Measurements from ENCODE around the gene CCL17. TPM values are rescaled to one million over a fixed set of nuclear protein-coding genes. Genes with fewer than 3 reads are reported as not detected.

CCL17 gene
- total and polyA plus RNA-seq, 2 of the 4 experiments (the other 2 are of a cell fraction), result not detected

- no peak overlapping the region for H4K5ac ChIP-seq (ENCODE audit: low read depth, low read length)
- ATAC-seq (ENCODE audit: low read depth) (no peak), DNase-seq (no peak)
- intact Hi-C loops (cut with micrococcal nuclease), result no loop called here
- no peak overlapping the region for H3K4me3 ChIP-seq (ENCODE audit: insufficient read depth, low read depth, low read length)
- BruUV-seq (replicated peaks), result no TSS peak
- H4K91ac ChIP-seq (ENCODE audit: insufficient read depth, low read depth, low read length), result no peak overlapping the region
- peaks cover 7% of the 10 kb centered on the region; the same call in 1 of the 2 replicates for H3K4me1 ChIP-seq (ENCODE audit: control insufficient read depth, insufficient read depth, low read length)
- no peak overlapping the region for H4K8ac ChIP-seq (ENCODE audit: low read depth in 2 of 2, low read length in 2 of 2)
- H3K4ac ChIP-seq (ENCODE audit: low read depth, low read length), result no peak overlapping the region
- no peaks in the 10 kb centered on the region for H3K36me3 ChIP-seq (ENCODE audit: control insufficient read depth, insufficient read depth, low read length)
- H2BK5ac ChIP-seq (ENCODE audit: low read depth, low read length, poor library complexity, severe bottlenecking), result no peak overlapping the region
- H3K27me3 ChIP-seq (ENCODE audit: control insufficient read depth, insufficient read depth, low read length), result peaks cover 7% of the 10 kb centered on the region
- H4K20me1 ChIP-seq (ENCODE audit: insufficient read depth, low read length), result no peaks in the 10 kb centered on the region
- H3K14ac ChIP-seq (replicated peaks; ENCODE audit: low read depth, low read length), result no peak overlapping the region
- no peaks in the 10 kb centered on the region for H3K9me1 ChIP-seq (ENCODE audit: insufficient read depth, low read length)
- ChIA-PET POLR2A (ENCODE audit: unreplicated experiment) (no interaction called here), CTCF (no interaction called here)
- no peak overlapping the region for H2BK20ac ChIP-seq (ENCODE audit: low read depth, low read length)
- H2BK120ac ChIP-seq (ENCODE audit: low read depth, low read length), result no peak overlapping the region
- H2AFZ ChIP-seq (replicated peaks; ENCODE audit: low read length, poor library complexity), result no peak overlapping the region
- H2BK15ac ChIP-seq (ENCODE audit: low read depth, low read length), result no peak overlapping the region
- no peak overlapping the region for H3K4me2 ChIP-seq (ENCODE audit: low read depth, low read length)
- no peak overlapping the region for H3K18ac ChIP-seq (ENCODE audit: low read depth, low read length)
- peak overlapping the region; percentile 15 for H2AK9ac ChIP-seq (replicated peaks; ENCODE audit: low read depth, low read length, poor library complexity)
- H2AK5ac ChIP-seq (ENCODE audit: low read depth, low read length), result no peak overlapping the region
- no peak for TF ChIP-seq USF2 (IDR thresholded peaks at IDR 0.05; ENCODE audit: low read depth, low read length)
- TF ChIP-seq MAFK (IDR thresholded peaks at IDR 0.05; ENCODE audit: low read depth, low read length), result no peak
- TF ChIP-seq, protein P1, sequence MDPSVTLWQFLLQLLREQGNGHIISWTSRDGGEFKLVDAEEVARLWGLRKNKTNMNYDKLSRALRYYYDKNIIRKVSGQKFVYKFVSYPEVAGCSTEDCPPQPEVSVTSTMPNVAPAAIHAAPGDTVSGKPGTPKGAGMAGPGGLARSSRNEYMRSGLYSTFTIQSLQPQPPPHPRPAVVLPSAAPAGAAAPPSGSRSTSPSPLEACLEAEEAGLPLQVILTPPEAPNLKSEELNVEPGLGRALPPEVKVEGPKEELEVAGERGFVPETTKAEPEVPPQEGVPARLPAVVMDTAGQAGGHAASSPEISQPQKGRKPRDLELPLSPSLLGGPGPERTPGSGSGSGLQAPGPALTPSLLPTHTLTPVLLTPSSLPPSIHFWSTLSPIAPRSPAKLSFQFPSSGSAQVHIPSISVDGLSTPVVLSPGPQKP (IDR thresholded peaks at IDR 0.05; ENCODE audit: borderline replicate concordance, low read depth, low read length), result no peak
- TF ChIP-seq, protein P2, sequence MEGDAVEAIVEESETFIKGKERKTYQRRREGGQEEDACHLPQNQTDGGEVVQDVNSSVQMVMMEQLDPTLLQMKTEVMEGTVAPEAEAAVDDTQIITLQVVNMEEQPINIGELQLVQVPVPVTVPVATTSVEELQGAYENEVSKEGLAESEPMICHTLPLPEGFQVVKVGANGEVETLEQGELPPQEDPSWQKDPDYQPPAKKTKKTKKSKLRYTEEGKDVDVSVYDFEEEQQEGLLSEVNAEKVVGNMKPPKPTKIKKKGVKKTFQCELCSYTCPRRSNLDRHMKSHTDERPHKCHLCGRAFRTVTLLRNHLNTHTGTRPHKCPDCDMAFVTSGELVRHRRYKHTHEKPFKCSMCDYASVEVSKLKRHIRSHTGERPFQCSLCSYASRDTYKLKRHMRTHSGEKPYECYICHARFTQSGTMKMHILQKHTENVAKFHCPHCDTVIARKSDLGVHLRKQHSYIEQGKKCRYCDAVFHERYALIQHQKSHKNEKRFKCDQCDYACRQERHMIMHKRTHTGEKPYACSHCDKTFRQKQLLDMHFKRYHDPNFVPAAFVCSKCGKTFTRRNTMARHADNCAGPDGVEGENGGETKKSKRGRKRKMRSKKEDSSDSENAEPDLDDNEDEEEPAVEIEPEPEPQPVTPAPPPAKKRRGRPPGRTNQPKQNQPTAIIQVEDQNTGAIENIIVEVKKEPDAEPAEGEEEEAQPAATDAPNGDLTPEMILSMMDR (conservative IDR thresholded peaks at IDR 0.05; ENCODE audit: low read depth, low read length), result no peak
- TF ChIP-seq SMC3 (IDR thresholded peaks at IDR 0.05; ENCODE audit: low read depth, low read length), result no peak
- no peak for TF ChIP-seq FOS (IDR thresholded peaks at IDR 0.05; ENCODE audit: low read depth, low read length)
- no peak for TF ChIP-seq NFE2L2 (IDR thresholded peaks at IDR 0.05; ENCODE audit: low read depth, low read length)
- no peak for TF ChIP-seq RAD21 (IDR thresholded peaks at IDR 0.05; ENCODE audit: low read length)
- TF ChIP-seq RCOR1 (IDR thresholded peaks at IDR 0.05; ENCODE audit: insufficient replicate concordance, low read length), result no peak
- TF ChIP-seq MAZ (IDR thresholded peaks at IDR 0.05; ENCODE audit: borderline replicate concordance, low read depth, low read length), result no peak
- TF ChIP-seq CHD1 (IDR thresholded peaks at IDR 0.05; ENCODE audit: low read depth, low read length), result no peak
- TF ChIP-seq CEBPB (IDR thresholded peaks at IDR 0.05; ENCODE audit: low read depth, low read length), result no peak
- no peak for TF ChIP-seq MXI1 (IDR thresholded peaks at IDR 0.05; ENCODE audit: borderline replicate concordance, low read depth, low read length)
- TF ChIP-seq POLR2A (IDR thresholded peaks at IDR 0.05; ENCODE audit: low read depth, low read length), result no peak
- no peak for TF ChIP-seq RFX5 (IDR thresholded peaks at IDR 0.05; ENCODE audit: low read depth, low read length)
- no peak for TF ChIP-seq BHLHE40 (IDR thresholded peaks at IDR 0.05; ENCODE audit: low read depth, low read length)
- in situ Hi-C loops (cut with MboI; ENCODE audit: low sequenced_read_pairs), result no loop called here
- H3K56ac ChIP-seq (ENCODE audit: extremely low read depth, insufficient read depth, low read length), result no peak overlapping the region
- no peak overlapping the region for H3K27ac ChIP-seq (ENCODE audit: insufficient read depth, low read length)
- H3K9me3 ChIP-seq (ENCODE audit: control insufficient read depth, insufficient read depth, low read length), result no peaks in the 10 kb centered on the region
- H3K23ac ChIP-seq (ENCODE audit: low read depth, low read length), result no peak overlapping the region
- WGBS, 2 experiments (ENCODE audit: extremely low coverage in 2 of 2, insufficient read length in 1 of 2), result 95% methylated on average over 14 of the region's 35 CpGs; no CpG with 5 or more reads in 1 of the 2 experiments
- no peaks in the 10 kb centered on the region for H3K79me1 ChIP-seq (ENCODE audit: low read depth in 1 of 2, low read length in 2 of 2)
- dilution Hi-C loops (cut with HindIII; ENCODE audit: low sequenced_read_pairs, unreplicated experiment), result no loop called here
- H3K9ac ChIP-seq (ENCODE audit: low read depth, low read length), result no peak overlapping the region
Observed at GRCh38 chr16:57381791-57382534, 22.6 kb upstream of the CCL17 start.

Measured in IMR-90 (cell line).